Esophagus (tissue), 2 donors: ENCODE measurements around the gene GTF3A. TPM values are rescaled to one million over a fixed set of nuclear protein-coding genes. Genes with fewer than 3 reads are reported as not detected.
"Not testable (repeated sequence)": the region's sequence is repeated elsewhere in the genome, so short reads cannot be mapped to it uniquely, and the experiment has no call there.

Source experiments
- H3K27ac ChIP-seq, 2 donors: one replicate each; pipeline ENCODE4 v1.5.1; 2013; ENCODE audit warnings: low read depth in 2 of 2, mild to moderate bottlenecking in 2 of 2, inconsistent platforms in 1 of 2, low read length in 1 of 2, moderate library complexity in 1 of 2
- H3K27me3 ChIP-seq, 2 donors: one replicate each; pipeline ENCODE4 v1.6.1; 2013; ENCODE audit warnings: low read length in 2 of 2, control low read depth in 1 of 2, mild to moderate bottlenecking in 1 of 2; ENCODE audit not compliant: insufficient read depth in 2 of 2, control insufficient read depth in 1 of 2
- H3K36me3 ChIP-seq, 2 donors: one replicate each; pipeline ENCODE4 v1.6.1; 2013; ENCODE audit warnings: low read length in 1 of 2; ENCODE audit not compliant: control insufficient read depth in 2 of 2, insufficient read depth in 2 of 2
- H3K4me1 ChIP-seq, 2 donors: one replicate each; pipeline ENCODE4 v1.6.1; 2013; ENCODE audit warnings: low read length in 1 of 2; ENCODE audit not compliant: control insufficient read depth in 2 of 2, insufficient read depth in 2 of 2
- H3K4me3 ChIP-seq, 2 donors: one replicate each; pipeline ENCODE4 v1.5.1; 2013; ENCODE audit warnings: low read length in 2 of 2, mild to moderate bottlenecking in 2 of 2, low read depth in 1 of 2, moderate library complexity in 1 of 2
- H3K9me3 ChIP-seq, 2 donors: one replicate each; pipeline ENCODE4 v1.6.1; 2013; ENCODE audit warnings: mild to moderate bottlenecking in 2 of 2, low read depth in 1 of 2, low read length in 1 of 2, moderate library complexity in 1 of 2; ENCODE audit not compliant: control insufficient read depth in 2 of 2, insufficient read depth in 1 of 2
- WGBS, 2 donors: extraction: QIAGEN DNeasy Blood & Tissue Kit; methylation state at CpG; one replicate each; pipeline ENCODE4 v1.1.7; 2013; 5-methylcytosine and 5-hydroxymethylcytosine counted together
- polyA plus RNA-seq, 2 donors: library from polyadenylated mRNA; stranded (reverse); fragments of 200-250 nt; gene quantifications; one replicate each; pipeline ENCODE4 v1.2.3, GENCODE V29; 2013
- donor health status: healthy with polysubstance abuse.
- donor health status: Bipolar disorder and iron deficiency.

GTF3A gene
- polyA plus RNA-seq, 2 donors = 80.4 to 147 TPM

DNA sequence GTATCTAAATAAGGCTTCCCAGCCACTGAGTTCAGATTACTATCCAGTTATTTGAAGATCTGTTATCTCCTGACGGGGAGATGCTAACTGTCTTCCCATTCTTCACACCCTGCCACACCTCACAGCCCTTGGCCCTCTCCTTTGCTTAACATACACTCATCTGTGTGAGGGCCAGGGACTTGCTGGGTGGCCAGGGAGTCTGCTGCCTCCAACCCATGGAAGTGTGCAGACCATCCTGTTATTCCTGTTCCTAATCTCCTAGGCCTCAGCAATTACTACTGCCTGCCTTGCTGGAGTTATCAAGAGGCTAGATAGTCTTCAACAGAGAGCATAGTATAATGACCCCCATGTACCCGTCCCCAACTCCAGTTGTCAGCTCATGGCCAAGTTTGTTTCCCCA is 36.2 kb upstream of the GTF3A start:
- 72 to 77% methylated on average over 2 of the region's 2 CpGs for WGBS, 2 donors
- H3K27ac ChIP-seq = no peak overlapping the region
- H3K27me3 ChIP-seq = no peaks in the 10 kb centered on the region
- no peaks in the 10 kb centered on the region for H3K9me3 ChIP-seq
- no peaks in the 10 kb centered on the region for H3K36me3 ChIP-seq
- no peaks in the 10 kb centered on the region for H3K4me1 ChIP-seq
- no peak overlapping the region for H3K4me3 ChIP-seq

DNA sequence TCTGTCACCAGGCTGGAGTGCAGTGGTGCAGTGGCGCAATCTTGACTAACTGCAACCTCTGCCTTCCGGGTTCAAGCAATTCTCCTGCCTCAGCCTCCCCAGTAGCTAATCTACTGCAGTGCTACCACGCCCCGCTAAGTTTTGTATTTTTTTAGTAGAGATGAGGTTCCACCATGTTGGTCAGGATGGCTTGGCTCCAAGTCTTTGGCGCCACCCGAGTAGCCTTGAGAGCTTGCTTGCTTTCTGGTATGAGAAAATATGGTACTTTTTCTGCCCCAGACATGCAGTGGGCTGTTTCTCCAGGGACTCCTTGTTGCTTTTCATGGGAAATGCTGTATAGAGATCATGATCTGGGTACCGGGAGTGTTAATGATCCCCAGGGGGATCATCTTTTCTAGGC is 34.5 kb upstream of the GTF3A start:
- H3K27me3 ChIP-seq = no peaks in the 10 kb centered on the region
- H3K36me3 ChIP-seq = no peaks in the 10 kb centered on the region
- H3K4me3 ChIP-seq = no peak overlapping the region
- WGBS, 2 donors = 91 to 92% methylated on average over 7 of the region's 7 CpGs
- no peaks in the 10 kb centered on the region for H3K9me3 ChIP-seq
- no peak overlapping the region for H3K27ac ChIP-seq
- no peaks in the 10 kb centered on the region for H3K4me1 ChIP-seq

DNA sequence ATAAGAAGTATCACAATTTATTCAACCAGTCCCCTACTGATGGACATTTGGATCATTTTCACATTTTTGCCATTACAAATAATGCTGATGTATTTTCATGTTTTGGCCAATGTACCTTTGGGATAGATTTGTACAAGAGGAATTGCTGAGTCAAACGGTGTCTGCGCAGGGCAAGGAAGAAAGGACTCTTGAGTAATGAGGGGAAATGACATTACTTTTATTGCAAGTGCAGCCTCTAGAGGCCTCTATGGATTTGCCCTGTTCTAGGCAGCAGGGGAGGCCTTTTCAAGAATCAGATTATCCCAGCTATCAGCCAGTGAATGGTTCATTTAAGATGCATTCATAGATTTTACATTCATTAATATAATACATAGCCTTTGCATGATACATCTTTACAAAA is 32.9 kb upstream of the GTF3A start:
- no peaks in the 10 kb centered on the region for H3K9me3 ChIP-seq
- H3K36me3 ChIP-seq = no peaks in the 10 kb centered on the region
- no peaks in the 10 kb centered on the region for H3K4me1 ChIP-seq
- no peak overlapping the region for H3K27ac ChIP-seq
- H3K4me3 ChIP-seq = no peak overlapping the region
- 67 to 74% methylated on average over 2 of the region's 2 CpGs for WGBS, 2 donors
- H3K27me3 ChIP-seq = no peaks in the 10 kb centered on the region

DNA sequence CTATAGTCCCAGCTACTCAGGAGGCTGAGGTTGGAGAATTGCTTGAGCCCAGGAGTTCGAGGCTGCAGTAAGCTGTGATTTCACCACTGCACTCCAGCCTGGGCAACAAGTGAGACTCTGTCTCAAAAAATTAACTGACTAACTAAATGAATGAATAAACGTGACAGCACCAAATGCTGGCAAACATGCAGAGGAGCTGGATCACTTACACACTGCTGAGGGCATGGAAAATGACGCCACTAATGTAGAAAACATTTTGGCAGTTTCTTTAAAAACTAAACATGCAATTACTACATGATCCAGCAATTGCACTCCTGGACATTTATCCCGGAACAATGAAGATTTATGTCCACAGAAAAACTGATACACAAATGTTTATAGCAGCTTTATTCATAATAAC is 31.3 kb upstream of the GTF3A start:
- Histone ChIP-seq H3K4me3 (no peak overlapping the region), H3K9me3 (no peaks in the 10 kb centered on the region), H3K36me3 (no peaks in the 10 kb centered on the region), H3K4me1 (no peaks in the 10 kb centered on the region), H3K27me3 (no peaks in the 10 kb centered on the region), H3K27ac (no peak overlapping the region)
- 58 to 69% methylated on average over 4 of the region's 4 CpGs for WGBS, 2 donors

DNA sequence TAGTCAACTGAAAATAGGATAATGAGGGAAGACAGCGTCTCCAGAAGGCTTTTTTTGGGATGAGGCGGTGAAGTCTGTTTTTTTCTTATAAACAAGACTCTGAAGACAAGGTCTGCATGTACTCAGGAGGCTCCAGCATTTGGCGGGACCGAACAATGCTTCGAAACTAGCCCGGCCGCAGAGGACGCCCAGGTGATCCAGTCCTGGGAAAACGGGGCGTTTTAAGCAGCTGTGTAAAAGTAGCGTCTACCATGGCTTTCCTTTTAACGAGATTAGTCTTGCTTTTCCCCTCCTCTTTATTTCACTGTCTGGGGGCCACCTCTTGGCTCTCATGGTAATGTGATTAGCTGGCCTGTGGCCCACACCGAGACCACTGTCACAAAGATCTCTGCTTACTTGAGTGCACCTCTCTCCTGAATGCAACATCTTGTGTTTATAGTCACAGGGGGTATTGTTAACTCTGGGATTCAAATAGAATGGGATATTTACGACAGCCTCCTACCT is 29.4 kb upstream of the GTF3A start:
- no peaks in the 10 kb centered on the region for H3K36me3 ChIP-seq
- H3K4me1 ChIP-seq = no peaks in the 10 kb centered on the region
- WGBS, 2 donors = 73 to 78% methylated on average over 14 of the region's 14 CpGs
- no peaks in the 10 kb centered on the region for H3K9me3 ChIP-seq
- no peaks in the 10 kb centered on the region for H3K27me3 ChIP-seq
- no peak overlapping the region for H3K27ac ChIP-seq
- no peak overlapping the region for H3K4me3 ChIP-seq

DNA sequence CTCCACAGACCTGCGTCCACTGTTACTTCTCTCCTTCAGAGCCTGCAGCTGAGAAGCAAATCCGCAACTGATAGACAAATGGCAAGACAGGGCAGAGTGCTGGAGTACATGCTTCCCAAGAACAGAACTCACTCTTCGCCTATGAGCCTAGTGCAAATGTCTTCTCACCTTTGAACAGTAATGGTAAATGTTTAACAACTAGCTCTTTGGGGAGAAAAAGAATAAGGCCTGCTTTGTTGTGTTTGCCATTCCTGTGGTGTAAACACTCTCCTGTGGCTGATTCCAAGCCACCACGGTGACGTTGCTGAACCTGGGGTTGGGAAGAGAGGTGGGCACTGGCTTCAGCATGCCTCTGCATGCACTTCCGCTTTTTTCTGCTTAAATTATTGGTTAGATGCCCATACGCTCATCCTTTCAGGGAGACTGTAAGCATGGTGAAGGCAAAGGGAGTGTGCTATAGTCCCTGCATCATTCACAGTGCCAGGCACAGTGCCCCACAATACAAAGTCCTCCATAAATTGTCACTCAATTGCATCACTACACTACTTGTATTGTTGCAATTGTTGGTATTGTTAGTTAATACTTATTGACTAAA is 28.1 kb upstream of the GTF3A start:
- Histone ChIP-seq H3K36me3 (no peaks in the 10 kb centered on the region), H3K9me3 (no peaks in the 10 kb centered on the region)
- 80% methylated on average over 7 of the region's 7 CpGs for WGBS, 2 donors

DNA sequence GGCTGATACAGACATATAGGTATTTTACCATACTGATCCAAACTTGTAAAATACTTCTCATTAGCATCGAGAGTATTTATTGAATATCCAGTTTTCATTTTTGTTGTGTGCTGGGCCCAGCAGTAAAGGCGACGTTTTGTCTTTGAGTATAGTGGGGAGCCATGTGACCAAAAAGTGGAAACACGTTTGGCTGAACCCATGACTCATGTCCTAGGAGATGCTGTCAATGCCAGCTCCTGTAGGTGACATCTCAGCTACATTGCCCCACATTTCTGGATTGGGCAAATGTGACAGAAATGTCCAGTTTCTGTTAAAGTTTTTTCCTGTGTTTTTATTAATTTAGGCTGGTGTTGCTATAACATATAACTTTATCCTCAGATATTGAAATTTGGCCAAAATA is 26.1 kb upstream of the GTF3A start:
- 64 to 72% methylated on average over 4 of the region's 4 CpGs for WGBS, 2 donors
- no peak overlapping the region for H3K27ac ChIP-seq
- H3K36me3 ChIP-seq = no peaks in the 10 kb centered on the region
- no peak overlapping the region for H3K4me3 ChIP-seq
- H3K27me3 ChIP-seq = no peaks in the 10 kb centered on the region
- peaks cover 0 to 2% of the 10 kb centered on the region in 2 donors for H3K4me1 ChIP-seq
- no peaks in the 10 kb centered on the region for H3K9me3 ChIP-seq

More for the DNA sequence above, 28.1 kb upstream of the GTF3A start:
- H3K4me3 ChIP-seq = no peak overlapping the region
- H3K27ac ChIP-seq = no peak overlapping the region
- no peaks in the 10 kb centered on the region for H3K27me3 ChIP-seq
- H3K4me1 ChIP-seq = peaks cover 0 to 2% of the 10 kb centered on the region in 2 donors

DNA sequence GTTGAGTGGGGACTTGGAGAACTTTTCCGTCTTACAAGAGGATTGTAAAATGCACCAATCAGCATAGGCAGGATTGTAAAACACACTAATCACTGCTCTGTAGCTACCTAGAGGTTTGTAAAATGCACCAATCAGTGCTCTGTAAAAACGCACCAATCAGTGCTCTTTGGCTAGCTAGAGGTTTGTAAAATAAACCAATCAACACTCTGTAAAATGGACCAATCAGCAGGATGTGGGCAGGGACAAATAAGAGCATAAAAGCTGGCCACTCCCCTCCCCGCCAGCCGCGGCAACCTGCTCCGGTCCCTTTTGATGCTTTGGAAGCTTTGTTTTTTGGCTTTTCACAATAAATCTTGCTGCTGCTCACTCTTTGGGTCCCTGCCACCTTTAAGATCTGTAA is 24.0 kb upstream of the GTF3A start:
- H3K4me3 ChIP-seq, H3K4me1 ChIP-seq, H3K36me3 ChIP-seq, H3K27me3 ChIP-seq, H3K27ac ChIP-seq, H3K9me3 ChIP-seq: not testable (repeated sequence)
- WGBS, 2 donors = 74 to 84% methylated on average over 6 of the region's 6 CpGs

DNA sequence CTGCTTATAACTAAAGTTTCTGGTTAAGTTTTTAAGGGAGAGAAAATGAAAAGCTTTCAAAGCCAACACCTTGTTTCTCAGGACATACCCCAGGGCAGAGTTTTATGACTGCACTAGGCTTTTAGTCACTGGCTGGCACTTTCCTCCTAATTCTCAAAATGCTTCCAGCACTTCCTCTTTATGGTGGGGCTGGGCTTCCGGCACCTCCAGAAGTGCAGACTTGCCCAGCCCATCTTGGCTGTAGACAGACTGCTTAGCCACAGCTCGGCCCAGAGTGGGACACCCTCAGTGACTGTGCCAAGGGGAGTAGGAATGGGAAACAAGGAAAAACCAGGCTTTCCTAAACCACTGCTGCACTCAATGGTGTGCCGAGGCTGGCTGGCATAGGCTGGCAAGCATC is 23.2 kb upstream of the GTF3A start:
- Histone ChIP-seq H3K27ac (no peak overlapping the region), H3K9me3 (no peaks in the 10 kb centered on the region), H3K4me1 (peaks cover 0 to 6% of the 10 kb centered on the region in 2 donors), H3K27me3 (no peaks in the 10 kb centered on the region), H3K36me3 (no peaks in the 10 kb centered on the region), H3K4me3 (no peak overlapping the region)
- 31 to 43% methylated on average over 3 of the region's 3 CpGs for WGBS, 2 donors

DNA sequence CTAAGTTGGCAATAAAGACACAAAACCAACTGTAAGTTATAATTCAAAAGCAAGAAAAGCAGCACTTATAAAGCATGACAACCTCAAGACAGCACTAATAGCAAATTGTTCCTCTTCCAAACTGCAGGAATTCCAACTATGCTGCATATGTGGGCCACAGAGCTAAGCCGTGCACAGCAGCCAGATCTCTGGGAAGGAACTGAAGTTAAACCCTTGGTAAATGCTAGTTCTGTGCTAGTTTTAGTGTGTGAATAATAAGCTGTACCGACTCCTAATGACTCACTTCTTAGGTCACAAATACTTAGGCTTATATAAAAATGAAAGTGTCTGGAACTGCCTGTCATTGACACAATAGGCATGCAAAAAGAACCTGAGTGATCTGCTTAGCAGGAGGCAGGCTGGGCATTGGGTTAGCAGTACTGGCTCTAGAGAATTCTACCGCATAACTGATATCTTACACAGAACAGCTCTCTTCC is 21.2 kb upstream of the GTF3A start:
- Histone ChIP-seq H3K9me3 (no peaks in the 10 kb centered on the region), H3K36me3 (no peaks in the 10 kb centered on the region), H3K4me3 (no peak overlapping the region), H3K27me3 (no peaks in the 10 kb centered on the region), H3K4me1 (peaks cover 0 to 6% of the 10 kb centered on the region in 2 donors), H3K27ac (peak overlapping the region; percentile 30 to 59)
- WGBS, 2 donors = 24% methylated on average over 3 of the region's 3 CpGs
